Small intestine (tissue), 7 donors: ENCODE results near the gene GRK2. TPM values are rescaled to one million over a fixed set of nuclear protein-coding genes. Genes with fewer than 3 reads are reported as not detected.

Source experiments
- DNase-seq, 2 donors: peaks; one replicate each; pipeline versions ENCODE4 v3.0.0 to v3.0.0-alpha.2; 2013
- FAIRE-seq: peaks from 2 replicates; lab custom pipeline; 2012; peaks lifted over from hg19 to GRCh38; lab: Jason Lieb, UNC
- H3K27ac ChIP-seq, 3 donors: one replicate each; pipeline ENCODE4 v1.5.1; 2013; ENCODE audit warnings: low read length in 2 of 3, mild to moderate bottlenecking in 2 of 3, control low read depth in 1 of 3, inconsistent platforms in 1 of 3, low read depth in 1 of 3, moderate library complexity in 1 of 3
- H3K27me3 ChIP-seq, 3 donors: one replicate each; pipeline ENCODE4 v1.6.1; 2013; ENCODE audit warnings: low read length in 3 of 3, inconsistent platforms in 1 of 3; ENCODE audit not compliant: control insufficient read depth in 3 of 3, insufficient read depth in 3 of 3
- H3K36me3 ChIP-seq, 3 donors: one replicate each; pipeline ENCODE4 v1.6.1; 2013; ENCODE audit warnings: low read length in 3 of 3, inconsistent platforms in 1 of 3, low read depth in 1 of 3, mild to moderate bottlenecking in 1 of 3, moderate library complexity in 1 of 3; ENCODE audit not compliant: control insufficient read depth in 3 of 3, insufficient read depth in 2 of 3
- H3K4me1 ChIP-seq, 3 donors: one replicate each; pipeline ENCODE4 v1.6.1; 2013; ENCODE audit warnings: low read length in 2 of 3, inconsistent platforms in 1 of 3, low read depth in 1 of 3, mild to moderate bottlenecking in 1 of 3, moderate library complexity in 1 of 3; ENCODE audit not compliant: control insufficient read depth in 3 of 3, insufficient read depth in 2 of 3
- H3K4me3 ChIP-seq, 3 donors: one replicate each; pipeline ENCODE4 v1.5.1; 2013; ENCODE audit warnings: low read length in 3 of 3, control low read depth in 1 of 3, inconsistent platforms in 1 of 3, low read depth in 1 of 3, mild to moderate bottlenecking in 1 of 3, moderate library complexity in 1 of 3
- H3K9me3 ChIP-seq, 2 donors: one replicate each; pipeline ENCODE4 v1.6.1; 2013; ENCODE audit warnings: low read depth in 1 of 2, low read length in 1 of 2; ENCODE audit not compliant: control insufficient read depth in 2 of 2, insufficient read depth in 1 of 2
- WGBS, 3 donors: extraction: QIAGEN DNeasy Blood & Tissue Kit; methylation state at CpG; one replicate each; pipeline ENCODE4 v1.1.7; 2013; 5-methylcytosine and 5-hydroxymethylcytosine counted together
- polyA plus RNA-seq, 4 donors: library from polyadenylated mRNA; stranded (reverse) in 3 of 4; unstranded in 1 of 4; fragments of 200-250 nt in 3 of 4; fragments of 120-200 nt in 1 of 4; gene quantifications; one replicate each; pipeline versions ENCODE4 v1.2.1 to v1.2.3, GENCODE V29; 2013
- donor health status: healthy with polysubstance abuse.
- donor health status: control.
- donor health status: control.
- donor health status: Bipolar disorder and iron deficiency.
- donor health status: healthy.

The GRK2 gene
- polyA plus RNA-seq, 4 donors = 78.3 to 153 (median 102) TPM

- no peaks in the 10 kb centered on the region for H3K27me3 ChIP-seq
- no peak for DNase-seq
- H3K36me3 ChIP-seq = peaks cover 0 to 52% (median 2%) of the 10 kb centered on the region in 3 donors
- peaks cover 0 to 19% (median 0%) of the 10 kb centered on the region in 3 donors for H3K4me1 ChIP-seq
- H3K4me3 ChIP-seq = no peak overlapping the region
- WGBS, 3 donors = 90 to 92% (median 90%) methylated on average over 26 to 28 of the region's 28 CpGs
- peak overlapping the region in 1 of 3 donors; percentile 83 for H3K27ac ChIP-seq
- no peak for FAIRE-seq
- H3K9me3 ChIP-seq = peaks cover 0 to 3% of the 10 kb centered on the region in 2 donors
Observed at GRCh38 chr11:67301313-67301921, 35.1 kb downstream of the GRK2 start.

GRCh38 chr11:67301951-67302516, 35.8 kb downstream of the GRK2 start:
- H3K4me3 ChIP-seq = peak overlapping the region in 2 of 3 donors; percentile 64 to 93
- H3K27me3 ChIP-seq = no peaks in the 10 kb centered on the region
- DNase-seq (peak; percentile 77), FAIRE-seq (no peak)
- H3K9me3 ChIP-seq = no peaks in the 10 kb centered on the region
- peaks cover 0 to 19% (median 0%) of the 10 kb centered on the region in 3 donors for H3K4me1 ChIP-seq
- H3K36me3 ChIP-seq = peaks cover 0 to 54% (median 2%) of the 10 kb centered on the region in 3 donors
- 13 to 45% (median 36%) methylated on average over 15 of the region's 15 CpGs for WGBS, 3 donors
- peak overlapping the region; percentile 74 to 87 (median 83) for H3K27ac ChIP-seq

- Histone ChIP-seq H3K9me3 (no peaks in the 10 kb centered on the region), H3K27me3 (no peaks in the 10 kb centered on the region), H3K4me3 (peak overlapping the region; percentile 64 to 93 (median 84)), H3K27ac (peak overlapping the region; percentile 74 to 87 (median 83)), H3K4me1 (peaks cover 0 to 19% (median 0%) of the 10 kb centered on the region in 3 donors), H3K36me3 (peaks cover 1 to 59% (median 2%) of the 10 kb centered on the region in 3 donors)
- FAIRE-seq (no peak), DNase-seq (peak; percentile 60 to 81)
- WGBS, 3 donors = 9 to 22% (median 19%) methylated on average over 18 to 23 of the region's 23 CpGs
Observed at GRCh38 chr11:67302571-67303131, 36.4 kb downstream of the GRK2 start.

GRCh38 chr11:67303132-67303834, 37.0 kb downstream of the GRK2 start, which contains the start of gene SSH3:
TSS of gene SSH3 (plus strand) at chr11:67303530. CDS start at chr11:67303626, 96 bp downstream.
- Histone ChIP-seq H3K4me3 (peak within 1 kb of the TSS; percentile 64 to 93 (median 84)), H3K27ac (peak within 1 kb of the TSS; percentile 80 to 87 (median 83)), H3K4me1 (peaks cover 0 to 19% (median 0%) of the 10 kb centered on the region in 3 donors), H3K36me3 (peaks cover 2 to 65% (median 7%) of the 10 kb centered on the region in 3 donors), H3K27me3 (no peaks in the 10 kb centered on the region), H3K9me3 (no peaks in the 10 kb centered on the region)
- 0 to 2% (median 1%) methylated on average over 39 to 65 of the region's 65 CpGs for WGBS, 3 donors
- DNase-seq = peak; percentile 93 to 94
- no peak for FAIRE-seq

- peak; percentile 45 to 64 for DNase-seq
- H3K27me3 ChIP-seq = no peaks in the 10 kb centered on the region
Observed at GRCh38 chr11:67303835-67304411, 37.6 kb downstream of the GRK2 start.

GRCh38 chr11:67304511-67305113, 38.3 kb downstream of the GRK2 start:
- Histone ChIP-seq H3K4me3 (peak overlapping the region in 2 of 3 donors; percentile 64 to 93), H3K27ac (no peak overlapping the region), H3K36me3 (peaks cover 2 to 68% (median 7%) of the 10 kb centered on the region in 3 donors), H3K9me3 (no peaks in the 10 kb centered on the region), H3K4me1 (peaks cover 0 to 19% (median 0%) of the 10 kb centered on the region in 3 donors), H3K27me3 (no peaks in the 10 kb centered on the region)
- FAIRE-seq (no peak), DNase-seq (no peak)
- WGBS, 3 donors = 32 to 72% (median 49%) methylated on average over 14 of the region's 14 CpGs

More at GRCh38 chr11:67303835-67304411, 37.6 kb downstream of the GRK2 start:
- H3K4me3 ChIP-seq = peak overlapping the region; percentile 64 to 93 (median 84)
- peaks cover 0 to 19% (median 0%) of the 10 kb centered on the region in 3 donors for H3K4me1 ChIP-seq
- 3 to 6% (median 4%) methylated on average over 30 to 43 of the region's 43 CpGs for WGBS, 3 donors
- H3K27ac ChIP-seq = peak overlapping the region; percentile 50 to 83 (median 80)
- FAIRE-seq = no peak
- peaks cover 2 to 68% (median 7%) of the 10 kb centered on the region in 3 donors for H3K36me3 ChIP-seq
- H3K9me3 ChIP-seq = no peaks in the 10 kb centered on the region

- no peaks in the 10 kb centered on the region for H3K9me3 ChIP-seq
- 92 to 93% (median 92%) methylated on average over 19 of the region's 19 CpGs for WGBS, 3 donors
- H3K27me3 ChIP-seq = no peaks in the 10 kb centered on the region
- H3K4me1 ChIP-seq = peaks cover 0 to 17% (median 0%) of the 10 kb centered on the region in 3 donors
- peaks cover 5 to 68% (median 11%) of the 10 kb centered on the region in 3 donors for H3K36me3 ChIP-seq
- FAIRE-seq = no peak
- DNase-seq = no peak
- no peak overlapping the region for H3K4me3 ChIP-seq
- no peak overlapping the region for H3K27ac ChIP-seq
Observed at GRCh38 chr11:67306769-67307544, 40.7 kb downstream of the GRK2 start.
